Neuronal stem cell (in vitro differentiated cells): ENCODE results near the gene DCAF8L1.

Experiments
- DNase-seq: peaks from one replicate; pipeline ENCODE4 v3.0.0-alpha.2; 2013; ENCODE audit warnings: low spot score
- H2AFZ ChIP-seq: one replicate; pipeline ENCODE4 v1.6.1; 2013; ENCODE audit warnings: mild to moderate bottlenecking, low read length, inconsistent platforms
- H2AK5ac ChIP-seq: 2 replicates; pipeline ENCODE4 v1.6.1; 2013; ENCODE audit warnings: low read depth, mild to moderate bottlenecking, inconsistent platforms, low read length, moderate library complexity, mixed read lengths
- H2BK120ac ChIP-seq: 2 replicates; pipeline ENCODE4 v1.6.1; 2013; ENCODE audit warnings: low read depth, mild to moderate bottlenecking, inconsistent platforms, low read length, moderate library complexity, mixed read lengths
- H2BK12ac ChIP-seq: one replicate; pipeline ENCODE4 v1.6.1; 2013; ENCODE audit warnings: low read length, inconsistent platforms
- H2BK15ac ChIP-seq: 2 replicates; pipeline ENCODE4 v1.6.1; 2013; ENCODE audit warnings: mild to moderate bottlenecking, low read length, inconsistent platforms, mixed read lengths
- H2BK5ac ChIP-seq: one replicate; pipeline ENCODE4 v1.6.1; 2013; ENCODE audit warnings: inconsistent platforms, mild to moderate bottlenecking, low read length, moderate library complexity
- H3K14ac ChIP-seq: one replicate; pipeline ENCODE4 v1.6.1; 2013; ENCODE audit warnings: low read length, inconsistent platforms
- H3K18ac ChIP-seq: 2 replicates; pipeline ENCODE4 v1.6.1; 2013; ENCODE audit warnings: low read length, inconsistent platforms
- H3K23ac ChIP-seq: 2 replicates; pipeline ENCODE4 v1.6.1; 2013; ENCODE audit warnings: low read depth, mild to moderate bottlenecking, mixed read lengths, low read length, inconsistent platforms; ENCODE audit not compliant: poor library complexity
- H3K27ac ChIP-seq: replicated peaks from 3 replicates; pipeline ENCODE4 v1.5.1; 2013; ENCODE audit warnings: low read length, inconsistent platforms
- H3K27me3 ChIP-seq, 3 experiments: 2 replicates each; pipeline ENCODE4 v1.6.1; 2013; ENCODE audit warnings: low read length in 3 of 3, mild to moderate bottlenecking in 2 of 3, inconsistent platforms in 1 of 3, low read depth in 1 of 3, mixed read lengths in 1 of 3, moderate library complexity in 1 of 3; ENCODE audit not compliant: control insufficient read depth in 3 of 3, insufficient read depth in 3 of 3
- H3K36me3 ChIP-seq, 2 donors: replicated peaks in 1 of 2; 2 replicates each; pipeline ENCODE4 v1.6.1; 2013; ENCODE audit warnings: low read length in 2 of 2; ENCODE audit not compliant: control insufficient read depth in 2 of 2, insufficient read depth in 2 of 2
- H3K4ac ChIP-seq: 2 replicates; pipeline ENCODE4 v1.6.1; 2013; ENCODE audit warnings: inconsistent platforms, mild to moderate bottlenecking, low read length, moderate library complexity
- H3K4me1 ChIP-seq, 2 donors: 1 replicate in 1 of 2; 2 replicates in 1 of 2; pipeline ENCODE4 v1.6.1; 2013; ENCODE audit warnings: low read length in 2 of 2, low read depth in 1 of 2; ENCODE audit not compliant: control insufficient read depth in 2 of 2, insufficient read depth in 1 of 2
- H3K4me2 ChIP-seq: one replicate; pipeline ENCODE4 v1.6.1; 2013; ENCODE audit warnings: mild to moderate bottlenecking, low read length, inconsistent platforms; ENCODE audit not compliant: insufficient read depth, poor library complexity, severe bottlenecking
- H3K4me3 ChIP-seq, 2 donors: 2 replicates each; pipeline ENCODE4 v1.5.1; 2013; ENCODE audit warnings: low read length in 2 of 2, mild to moderate bottlenecking in 2 of 2, inconsistent platforms in 1 of 2, moderate library complexity in 1 of 2
- H3K79me1 ChIP-seq: one replicate; pipeline ENCODE4 v1.6.1; 2013; ENCODE audit warnings: low read depth, mild to moderate bottlenecking, inconsistent platforms, low read length, moderate library complexity
- H3K9ac ChIP-seq: one replicate; pipeline ENCODE4 v1.6.1; 2013; ENCODE audit warnings: mild to moderate bottlenecking, low read depth, low read length, inconsistent platforms; ENCODE audit not compliant: poor library complexity
- H3K9me3 ChIP-seq, 2 donors: replicated peaks in 1 of 2; 2 replicates each; pipeline versions ENCODE3 to v1.6.1; 2013; ENCODE audit warnings: low read length in 2 of 2, mild to moderate bottlenecking in 2 of 2, inconsistent platforms in 1 of 2, low read depth in 1 of 2, mixed read lengths in 1 of 2, moderate library complexity in 1 of 2; ENCODE audit not compliant: control insufficient read depth in 2 of 2, insufficient read depth in 1 of 2
- H4K8ac ChIP-seq: one replicate; pipeline ENCODE4 v1.6.1; 2013; ENCODE audit warnings: low read depth, mild to moderate bottlenecking, inconsistent platforms, low read length, moderate library complexity
- H4K91ac ChIP-seq: one replicate; pipeline ENCODE4 v1.6.1; 2013; ENCODE audit warnings: low read length, low read depth, mild to moderate bottlenecking, inconsistent platforms; ENCODE audit not compliant: poor library complexity
- WGBS, 2 donors: extraction: QIAGEN DNeasy Blood & Tissue Kit; methylation state at CpG; one replicate each; pipeline ENCODE4 v1.1.7; 2013; ENCODE audit warnings: missing lambda C conversion rate in 2 of 2, mixed read lengths in 1 of 2; ENCODE audit not compliant: insufficient read length in 2 of 2, insufficient replicate concordance in 1 of 2; ENCODE audit errors: extremely low coverage in 2 of 2; 5-methylcytosine and 5-hydroxymethylcytosine counted together

Gene DCAF8L1

GRCh38 chrX:27933361-27933760, 47.9 kb downstream of the DCAF8L1 start:
- Histone ChIP-seq H3K9ac (no peak overlapping the region), H3K4ac (no peak overlapping the region), H3K27me3 (no peaks in the 10 kb centered on the region), H2BK15ac (no peak overlapping the region), H3K4me2 (no peak overlapping the region), H2BK120ac (no peak overlapping the region), H2AFZ (no peak overlapping the region), H2AK5ac (no peak overlapping the region), H3K14ac (no peak overlapping the region), H3K9me3 (no peaks in the 10 kb centered on the region), H3K36me3 (no peaks in the 10 kb centered on the region), H2BK12ac (no peak overlapping the region), H3K79me1 (no peaks in the 10 kb centered on the region), H3K27ac (no peak overlapping the region), H3K23ac (no peak overlapping the region), H3K4me1 (no peaks in the 10 kb centered on the region), H3K4me3 (no peak overlapping the region), H3K18ac (no peak overlapping the region), H4K91ac (no peak overlapping the region), H2BK5ac (no peak overlapping the region), H4K8ac (no peak overlapping the region)
- no peak for DNase-seq
- WGBS, 2 donors: no CpG with 5 or more reads among the region's 4 CpGs
